Measurements from ENCODE around the gene SHISA8.
A peak's percentile ranks its signal among the peaks of the same experiment; 100 is the strongest.
"Not testable (repeated sequence)": the region's sequence is repeated elsewhere in the genome, so short reads cannot be mapped to it uniquely, and the experiment has no call there.

The SHISA8 gene

GRCh38 chr22:41915035-41915785 is at the start of gene SHISA8:
SHISA8 (minus strand) TSS chr22:41915074; CDS start chr22:41914667, 407 bp downstream.
- no peak for DNase-seq

GRCh38 chr22:41964112-41964491 is 49.2 kb upstream of the SHISA8 start:
- no peak for DNase-seq

GRCh38 chr22:41963453-41964111 is 48.7 kb upstream of the SHISA8 start:
- no peak for DNase-seq

- no peak for DNase-seq
Measured at GRCh38 chr22:41957941-41958556, 43.2 kb upstream of the SHISA8 start.

GRCh38 chr22:41952713-41953112 is 37.8 kb upstream of the SHISA8 start:
- DNase-seq: no peak

- no peak for DNase-seq
Measured at GRCh38 chr22:41951898-41952474, 37.1 kb upstream of the SHISA8 start, which contains the start of gene SMIM45. SMIM45 (plus strand) TSS chr22:41952150.

GRCh38 chr22:41949297-41949965 is 34.6 kb upstream of the SHISA8 start:
- no peak for DNase-seq

GRCh38 chr22:41948928-41949296 is 34.0 kb upstream of the SHISA8 start:
- DNase-seq: not testable (repeated sequence)

GRCh38 chr22:41948142-41948541 is 33.3 kb upstream of the SHISA8 start:
- DNase-seq: no peak

GRCh38 chr22:41947424-41948080 is 32.7 kb upstream of the SHISA8 start:
- no peak for DNase-seq

GRCh38 chr22:41946629-41947423 is 32.0 kb upstream of the SHISA8 start, which contains the start of gene CENPM:
CENPM (minus strand) TSS chr22:41947152; CDS start chr22:41947076, 76 bp downstream.
- DNase-seq: peak; percentile 96

- no peak for DNase-seq
Measured at GRCh38 chr22:41943661-41944209, 28.9 kb upstream of the SHISA8 start.

- DNase-seq: peak; percentile 50
Measured at GRCh38 chr22:41940832-41941765, 26.2 kb upstream of the SHISA8 start.

GRCh38 chr22:41939981-41940831 is 25.3 kb upstream of the SHISA8 start:
- no peak for DNase-seq

- DNase-seq: no peak
Measured at GRCh38 chr22:41936894-41937169, 22.0 kb upstream of the SHISA8 start.

GRCh38 chr22:41935509-41935908 is 20.6 kb upstream of the SHISA8 start:
- no peak for DNase-seq

- no peak for DNase-seq
Measured at GRCh38 chr22:41935015-41935351, 20.1 kb upstream of the SHISA8 start.

GRCh38 chr22:41934284-41935014 is 19.6 kb upstream of the SHISA8 start:
- DNase-seq: no peak

Measured in KG1 (cell line).